ES-I3 (cell line): Measurements from ENCODE around the gene PRKAG2.

Source experiments
- H3K36me3 ChIP-seq: 2 replicates; pipeline ENCODE4 v1.6.1; 2013; ENCODE audit warnings: mild to moderate bottlenecking, low read length, control low read depth, moderate library complexity; ENCODE audit not compliant: insufficient read depth
- H3K4me1 ChIP-seq: 2 replicates; pipeline ENCODE4 v1.6.1; 2013; ENCODE audit warnings: mild to moderate bottlenecking, control low read depth, low read length; ENCODE audit not compliant: insufficient read depth
- H3K9ac ChIP-seq: 2 replicates; pipeline ENCODE4 v1.6.1; 2013; ENCODE audit warnings: low read depth, mild to moderate bottlenecking, low read length, moderate library complexity
- H3K9me3 ChIP-seq: 2 replicates; pipeline ENCODE4 v1.6.1; 2013; ENCODE audit warnings: mild to moderate bottlenecking, low read length, moderate library complexity; ENCODE audit not compliant: control insufficient read depth, insufficient read depth

PRKAG2 gene

GRCh38 chr7:151682831-151683614 is 193.9 kb downstream of the PRKAG2 start:
- Histone ChIP-seq H3K4me1 (peaks cover 20% of the 10 kb centered on the region; the same call in 1 of the 2 replicates), H3K36me3 (no peaks in the 10 kb centered on the region), H3K9me3 (no peaks in the 10 kb centered on the region), H3K9ac (no peak overlapping the region)

GRCh38 chr7:151681726-151682125 is 195.2 kb downstream of the PRKAG2 start:
- Histone ChIP-seq H3K36me3 (no peaks in the 10 kb centered on the region), H3K9me3 (no peaks in the 10 kb centered on the region), H3K4me1 (peaks cover 11% of the 10 kb centered on the region; the same call in 1 of the 2 replicates), H3K9ac (no peak overlapping the region)

GRCh38 chr7:151680810-151681209 is 196.1 kb downstream of the PRKAG2 start:
- no peaks in the 10 kb centered on the region for H3K36me3 ChIP-seq
- H3K4me1 ChIP-seq: peaks cover 4% of the 10 kb centered on the region; the same call in 1 of the 2 replicates
- H3K9me3 ChIP-seq: no peaks in the 10 kb centered on the region
- no peak overlapping the region for H3K9ac ChIP-seq

GRCh38 chr7:151679881-151680612 is 196.9 kb downstream of the PRKAG2 start:
- no peak overlapping the region for H3K9ac ChIP-seq
- H3K4me1 ChIP-seq: peaks cover 4% of the 10 kb centered on the region; the same call in 1 of the 2 replicates
- no peaks in the 10 kb centered on the region for H3K9me3 ChIP-seq
- no peaks in the 10 kb centered on the region for H3K36me3 ChIP-seq

GRCh38 chr7:151679071-151679708 is 197.7 kb downstream of the PRKAG2 start:
- Histone ChIP-seq H3K4me1 (peaks cover 4% of the 10 kb centered on the region; the same call in 1 of the 2 replicates), H3K36me3 (no peaks in the 10 kb centered on the region), H3K9me3 (no peaks in the 10 kb centered on the region), H3K9ac (no peak overlapping the region)

GRCh38 chr7:151678227-151678604 is 198.7 kb downstream of the PRKAG2 start:
- H3K9me3 ChIP-seq: no peaks in the 10 kb centered on the region
- H3K36me3 ChIP-seq: no peaks in the 10 kb centered on the region
- peaks cover 4% of the 10 kb centered on the region for H3K4me1 ChIP-seq
- H3K9ac ChIP-seq: no peak overlapping the region

GRCh38 chr7:151677581-151678226 is 199.2 kb downstream of the PRKAG2 start:
- Histone ChIP-seq H3K36me3 (no peaks in the 10 kb centered on the region), H3K9me3 (no peaks in the 10 kb centered on the region), H3K9ac (no peak overlapping the region), H3K4me1 (peaks cover 4% of the 10 kb centered on the region)

- no peak overlapping the region for H3K9ac ChIP-seq
- peaks cover 4% of the 10 kb centered on the region for H3K4me1 ChIP-seq
- H3K36me3 ChIP-seq: no peaks in the 10 kb centered on the region
- H3K9me3 ChIP-seq: no peaks in the 10 kb centered on the region
Observed at GRCh38 chr7:151676759-151677158, 200.2 kb downstream of the PRKAG2 start.

GRCh38 chr7:151675196-151675920 is 201.6 kb downstream of the PRKAG2 start:
- Histone ChIP-seq H3K9me3 (no peaks in the 10 kb centered on the region), H3K9ac (no peak overlapping the region), H3K4me1 (peaks cover 6% of the 10 kb centered on the region), H3K36me3 (no peaks in the 10 kb centered on the region)

- Histone ChIP-seq H3K4me1 (peaks cover 6% of the 10 kb centered on the region), H3K9ac (no peak overlapping the region), H3K9me3 (no peaks in the 10 kb centered on the region), H3K36me3 (no peaks in the 10 kb centered on the region)
Observed at GRCh38 chr7:151674161-151674920, 202.6 kb downstream of the PRKAG2 start.

- no peaks in the 10 kb centered on the region for H3K9me3 ChIP-seq
Observed at GRCh38 chr7:151673216-151673615, 203.7 kb downstream of the PRKAG2 start.

GRCh38 chr7:151672716-151673115 is 204.2 kb downstream of the PRKAG2 start:
- Histone ChIP-seq H3K9ac (no peak overlapping the region), H3K36me3 (no peaks in the 10 kb centered on the region), H3K9me3 (no peaks in the 10 kb centered on the region), H3K4me1 (peaks cover 3% of the 10 kb centered on the region)

More at GRCh38 chr7:151673216-151673615, 203.7 kb downstream of the PRKAG2 start:
- Histone ChIP-seq H3K36me3 (no peaks in the 10 kb centered on the region), H3K9ac (no peak overlapping the region), H3K4me1 (peaks cover 3% of the 10 kb centered on the region)

GRCh38 chr7:151671514-151671913 is 205.4 kb downstream of the PRKAG2 start:
- Histone ChIP-seq H3K36me3 (no peaks in the 10 kb centered on the region), H3K9me3 (no peaks in the 10 kb centered on the region; the same call in 1 of the 2 replicates), H3K9ac (no peak overlapping the region), H3K4me1 (peaks cover 3% of the 10 kb centered on the region)
